IMR-90 (cell line): ENCODE data around the gene S100Z. TPM values are rescaled to one million over a fixed set of nuclear protein-coding genes. Genes with fewer than 3 reads are reported as not detected.

Experiments used
- ATAC-seq: fragments of 200-7000 bp; cut with Tn5 transposase; 2 replicates; pipeline ENCODE4 v1.9.1; 2020; ENCODE audit warnings: low read depth, mild to moderate bottlenecking, moderate library complexity
- BruUV-seq: library from RNA; stranded (reverse); fragments of 400-500 nt; replicated peaks from 2 replicates; lab custom pipeline; 2021; lab: Mats Ljungman, UMichigan
- CTCF ChIA-PET: fragments of 300-600 bp; formaldehyde crosslinking; extraction: SDS; loops from one replicate; lab custom pipeline; 2021; ENCODE audit warnings: antibody characterized with exemption; lab: Yijun Ruan, JAX
- POLR2A ChIA-PET: fragments of 300-600 bp; sonication (Branson Sonifier 250); formaldehyde crosslinking; loops from one replicate; lab custom pipeline; 2022; ENCODE audit warnings: antibody characterized with exemption; ENCODE audit not compliant: unreplicated experiment; lab: Charles Lee
- DNase-seq: peaks from one replicate; pipeline ENCODE4 v3.0.0; 2013
- H2AFZ ChIP-seq: replicated peaks from 2 replicates; pipeline ENCODE3; 2013; ENCODE audit warnings: low read length, mild to moderate bottlenecking; ENCODE audit not compliant: poor library complexity
- H2AK5ac ChIP-seq: 2 replicates; pipeline ENCODE4 v1.6.1; 2013; ENCODE audit warnings: low read depth, low read length, inconsistent platforms
- H2AK9ac ChIP-seq: replicated peaks from 2 replicates; pipeline ENCODE3; 2013; ENCODE audit warnings: mild to moderate bottlenecking, low read depth, low read length, moderate library complexity; ENCODE audit not compliant: poor library complexity
- H2BK120ac ChIP-seq: 2 replicates; pipeline ENCODE4 v1.6.1; 2013; ENCODE audit warnings: low read depth, low read length, inconsistent platforms
- H2BK15ac ChIP-seq: 3 replicates; pipeline ENCODE4 v1.6.1; 2013; ENCODE audit warnings: low read depth, low read length, inconsistent platforms
- H2BK20ac ChIP-seq: 2 replicates; pipeline ENCODE4 v1.6.1; 2013; ENCODE audit warnings: low read depth, mild to moderate bottlenecking, inconsistent platforms, low read length, moderate library complexity
- H2BK5ac ChIP-seq: 2 replicates; pipeline ENCODE4 v1.6.1; 2013; ENCODE audit warnings: mild to moderate bottlenecking, low read depth, low read length, inconsistent platforms; ENCODE audit not compliant: poor library complexity, severe bottlenecking
- H3K14ac ChIP-seq: replicated peaks from 2 replicates; pipeline ENCODE4 v1.6.1; 2013; ENCODE audit warnings: low read depth, low read length, inconsistent platforms
- H3K18ac ChIP-seq: 2 replicates; pipeline ENCODE4 v1.6.1; 2013; ENCODE audit warnings: low read depth, low read length, control low read depth
- H3K23ac ChIP-seq: 2 replicates; pipeline ENCODE4 v1.6.1; 2013; ENCODE audit warnings: low read depth, low read length, inconsistent platforms
- H3K27ac ChIP-seq: 2 replicates; pipeline ENCODE4 v1.5.1; 2013; ENCODE audit warnings: mild to moderate bottlenecking, control low read depth, low read length; ENCODE audit not compliant: insufficient read depth
- H3K27me3 ChIP-seq: 2 replicates; pipeline ENCODE4 v1.6.1; 2013; ENCODE audit warnings: low read length; ENCODE audit not compliant: control insufficient read depth, insufficient read depth
- H3K36me3 ChIP-seq: 2 replicates; pipeline ENCODE4 v1.6.1; 2013; ENCODE audit warnings: low read length, mixed read lengths; ENCODE audit not compliant: control insufficient read depth, insufficient read depth
- H3K4ac ChIP-seq: 2 replicates; pipeline ENCODE4 v1.6.1; 2013; ENCODE audit warnings: low read depth, low read length, inconsistent platforms
- H3K4me1 ChIP-seq: 2 replicates; pipeline ENCODE4 v1.6.1; 2013; ENCODE audit warnings: low read length, mixed read lengths; ENCODE audit not compliant: control insufficient read depth, insufficient read depth
- H3K4me2 ChIP-seq: 2 replicates; pipeline ENCODE4 v1.6.1; 2013; ENCODE audit warnings: low read depth, mild to moderate bottlenecking, control low read depth, low read length, moderate library complexity
- H3K4me3 ChIP-seq: 2 replicates; pipeline ENCODE4 v1.5.1; 2013; ENCODE audit warnings: low read depth, mild to moderate bottlenecking, control low read depth, low read length, moderate library complexity; ENCODE audit not compliant: insufficient read depth
- H3K56ac ChIP-seq: 2 replicates; pipeline ENCODE4 v1.6.1; 2013; ENCODE audit warnings: low read length, inconsistent platforms; ENCODE audit not compliant: insufficient read depth; ENCODE audit errors: extremely low read depth
- H3K79me1 ChIP-seq, 2 experiments: 2 replicates each; pipeline ENCODE4 v1.6.1; 2013; ENCODE audit warnings: low read length in 2 of 2, inconsistent platforms in 1 of 2, low read depth in 1 of 2
- H3K9ac ChIP-seq: 2 replicates; pipeline ENCODE4 v1.6.1; 2013; ENCODE audit warnings: low read depth, low read length, control low read depth
- H3K9me1 ChIP-seq: 2 replicates; pipeline ENCODE4 v1.6.1; 2013; ENCODE audit warnings: low read length, inconsistent platforms; ENCODE audit not compliant: insufficient read depth
- H3K9me3 ChIP-seq: 2 replicates; pipeline ENCODE4 v1.6.1; 2013; ENCODE audit warnings: low read length; ENCODE audit not compliant: control insufficient read depth, insufficient read depth
- H4K20me1 ChIP-seq: 2 replicates; pipeline ENCODE4 v1.6.1; 2013; ENCODE audit warnings: low read length, inconsistent platforms; ENCODE audit not compliant: insufficient read depth
- H4K5ac ChIP-seq: 2 replicates; pipeline ENCODE4 v1.6.1; 2013; ENCODE audit warnings: mild to moderate bottlenecking, low read depth, low read length, control low read depth
- H4K8ac ChIP-seq, 2 experiments: 2 replicates each; pipeline ENCODE4 v1.6.1; 2013; ENCODE audit warnings: low read depth in 2 of 2, low read length in 2 of 2, control low read depth in 1 of 2, inconsistent platforms in 1 of 2
- H4K91ac ChIP-seq: 2 replicates; pipeline ENCODE4 v1.6.1; 2013; ENCODE audit warnings: low read depth, low read length, inconsistent platforms; ENCODE audit not compliant: insufficient read depth
- BHLHE40 ChIP-seq: fragments of 150-350 bp; IDR thresholded peaks from 2 replicates; pipeline ENCODE4 v1.6.1; 2016; ENCODE audit warnings: mild to moderate bottlenecking, low read depth, low read length
- CHD1 ChIP-seq: IDR thresholded peaks from 2 replicates; pipeline ENCODE4 v1.6.1; 2012; ENCODE audit warnings: low read depth, low read length, improper control_type of control experiment
- MAFK ChIP-seq: IDR thresholded peaks from 2 replicates; pipeline ENCODE4 v1.6.1; 2012; ENCODE audit warnings: low read depth, low read length, improper control_type of control experiment
- MAZ ChIP-seq: IDR thresholded peaks from 2 replicates; pipeline ENCODE4 v1.6.1; 2012; ENCODE audit warnings: low read depth, mild to moderate bottlenecking, low read length, improper control_type of control experiment, moderate library complexity, borderline replicate concordance
- MXI1 ChIP-seq: IDR thresholded peaks from 2 replicates; pipeline ENCODE4 v1.6.1; 2012; ENCODE audit warnings: low read depth, mild to moderate bottlenecking, low read length, moderate library complexity, borderline replicate concordance
- POLR2A ChIP-seq: IDR thresholded peaks from 2 replicates; pipeline ENCODE4 v1.6.1; 2012; ENCODE audit warnings: mild to moderate bottlenecking, low read depth, low read length
- RCOR1 ChIP-seq: IDR thresholded peaks from 2 replicates; pipeline ENCODE4 v1.6.1; 2012; ENCODE audit warnings: mild to moderate bottlenecking, low read length, improper control_type of control experiment; ENCODE audit not compliant: insufficient replicate concordance
- RFX5 ChIP-seq: IDR thresholded peaks from 2 replicates; pipeline ENCODE4 v1.8.0; 2012; ENCODE audit warnings: low read depth, mild to moderate bottlenecking, low read length, moderate library complexity
- WGBS, 2 experiments: methylation state at CpG; one replicate each; pipeline versions ENCODE4 v1.1.5 to v1.1.7; 2013; ENCODE audit warnings: missing lambda C conversion rate in 2 of 2; ENCODE audit not compliant: insufficient read length in 1 of 2; ENCODE audit errors: extremely low coverage in 2 of 2; 5-methylcytosine and 5-hydroxymethylcytosine counted together
- dilution Hi-C: fragments of 300-500 bp; cut with HindIII; formaldehyde crosslinking; loops from one replicate; pipeline ENCODE4 v1.14.3; 2018; ENCODE audit warnings: low sequenced_read_pairs; ENCODE audit not compliant: unreplicated experiment
- in situ Hi-C: fragments of 300-500 bp; cut with MboI; formaldehyde crosslinking; loops from 3 replicates; pipeline ENCODE4 v1.14.3; 2019; ENCODE audit warnings: low sequenced_read_pairs, inconsistent platforms, mixed read lengths
- intact Hi-C: fragments of 100-400 bp; cut with micrococcal nuclease; formaldehyde crosslinking; loops from 2 replicates; pipeline ENCODE4 v1.10.0; 2022
- polyA plus RNA-seq, 3 experiments: library from polyadenylated mRNA; depleted of rRNA; stranded (reverse); fragments of >200 nt; gene quantifications; 2 replicates each; pipeline ENCODE4 v1.2.3, GENCODE V29; 2012; ENCODE audit warnings: low replicate concordance in 1 of 3
- total RNA-seq: library from RNA; depleted of rRNA; stranded (reverse); fragments of >200 nt; gene quantifications from 2 replicates; pipeline ENCODE4 v1.2.3, GENCODE V29; 2012

S100Z gene
- total and polyA plus RNA-seq, 2 of the 4 experiments (the other 2 are of a cell fraction): not detected

DNA sequence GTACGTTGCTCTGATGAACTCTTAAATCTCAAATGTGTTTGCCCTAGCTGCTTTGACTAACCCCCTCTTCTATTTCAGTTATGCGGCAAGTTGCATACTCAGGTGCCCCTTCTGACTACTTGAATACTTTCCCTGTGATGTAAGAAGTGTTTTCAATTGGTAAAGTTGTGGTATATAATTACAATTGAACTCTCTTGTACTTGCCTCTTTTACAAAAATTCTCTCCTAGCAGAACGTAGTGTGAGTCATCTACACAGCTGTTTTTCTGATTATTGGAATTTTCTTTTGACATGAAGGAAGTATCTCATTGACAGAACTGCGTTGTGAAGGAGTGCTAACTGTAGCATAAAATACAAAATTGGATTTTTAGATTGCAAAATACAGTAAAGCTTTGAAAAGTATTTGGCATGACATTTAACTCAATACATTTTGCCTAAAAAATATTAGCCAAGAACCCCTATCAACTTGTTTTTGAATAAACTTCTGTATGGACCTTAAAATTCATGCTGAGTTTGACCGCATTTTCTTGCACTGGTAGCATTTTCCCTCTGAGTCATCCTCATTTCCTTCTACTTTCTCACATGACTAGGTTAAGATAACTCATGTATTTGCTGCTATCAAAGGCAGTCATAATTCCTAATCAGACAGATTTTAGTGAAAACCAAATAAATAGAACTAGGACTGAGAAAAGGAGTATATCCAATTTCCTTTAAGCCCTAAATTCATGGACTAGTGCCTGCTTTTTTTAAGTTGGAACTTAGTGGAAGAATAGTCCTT lies 109.4 kb downstream of the S100Z start:
- Histone ChIP-seq H3K18ac (no peak overlapping the region), H2BK15ac (no peak overlapping the region), H3K9ac (no peak overlapping the region), H4K5ac (no peak overlapping the region), H3K27ac (no peak overlapping the region), H3K14ac (no peak overlapping the region), H4K20me1 (no peaks in the 10 kb centered on the region), H2AFZ (no peak overlapping the region), H2BK20ac (no peak overlapping the region), H3K4ac (no peak overlapping the region), H2BK120ac (no peak overlapping the region), H2AK9ac (no peak overlapping the region), H3K4me2 (no peak overlapping the region; the same call in 1 of the 2 replicates), H3K27me3 (peaks cover 22% of the 10 kb centered on the region), H4K8ac (no peak overlapping the region), H3K79me1 (no peaks in the 10 kb centered on the region), H3K36me3 (no peaks in the 10 kb centered on the region), H2BK5ac (no peak overlapping the region), H3K9me1 (no peaks in the 10 kb centered on the region), H2AK5ac (no peak overlapping the region), H3K4me3 (no peak overlapping the region), H4K91ac (no peak overlapping the region), H3K56ac (no peak overlapping the region), H3K4me1 (no peaks in the 10 kb centered on the region; the same call in 1 of the 2 replicates), H3K23ac (no peak overlapping the region), H3K9me3 (no peaks in the 10 kb centered on the region)
- WGBS, 2 experiments: 71% methylated on average over 1 of the region's 5 CpGs; no CpG with 5 or more reads in 1 of the 2 experiments
- POLR2A ChIA-PET: interaction anchor here (0.6 kb wide), 1 partner anchor 9 kb away, joined by 4 read pairs; no protein-coding TSS in a partner anchor
- no TSS peak for BruUV-seq
- peak; percentile 46 for ATAC-seq
- CTCF ChIA-PET: no interaction called here
- peak; percentile 70 for DNase-seq
- intact Hi-C loops: no loop called here
- dilution Hi-C loops: no loop called here
- no peak for TF ChIP-seq CHD1
- TF ChIP-seq MAFK: peak; percentile 44; the same call in 1 of the 2 replicates
- TF ChIP-seq MAZ: no peak
- no peak for TF ChIP-seq RFX5
- no peak for TF ChIP-seq POLR2A
- TF ChIP-seq MXI1: no peak
- peak; percentile 59; the same call in 1 of the 2 replicates for TF ChIP-seq BHLHE40
- no peak for TF ChIP-seq RCOR1
- in situ Hi-C loops: no loop called here
